H1 (cell line): ENCODE measurements around the gene POLR1B. TPM values are rescaled to one million over a fixed set of nuclear protein-coding genes. Genes with fewer than 3 reads are reported as not detected.

Experiments
- CTCF ChIA-PET: fragments of 300-600 bp; sonication (Branson Sonifier 250); formaldehyde crosslinking; loops from one replicate; lab custom pipeline; 2021; ENCODE audit not compliant: partially characterized antibody; lab: Charles Lee
- POLR2A ChIA-PET: fragments of 300-600 bp; sonication (Branson Sonifier 250); formaldehyde crosslinking; loops from one replicate; lab custom pipeline; 2021; ENCODE audit warnings: inconsistent platforms; ENCODE audit not compliant: partially characterized antibody; lab: Charles Lee
- DNase-seq, 2 experiments: peaks; one replicate each; pipeline versions ENCODE4 v3.0.0 to v3.0.0-alpha.2; 2010 to 2022; ENCODE audit warnings: low spot score in 2 of 2, low read depth in 1 of 2, mixed read lengths in 1 of 2
- FAIRE-seq: peaks from 2 replicates; lab custom pipeline; 2011; peaks lifted over from hg19 to GRCh38; lab: Jason Lieb, UNC
- H2AFZ ChIP-seq: 2 replicates; pipeline ENCODE4 v1.8.1; 2012; ENCODE audit warnings: low read length, inconsistent platforms
- H2AK5ac ChIP-seq: 2 replicates; pipeline ENCODE4 v1.6.1; 2013; ENCODE audit warnings: low read depth, low read length
- H2BK120ac ChIP-seq: replicated peaks from 2 replicates; pipeline ENCODE3; 2013; ENCODE audit warnings: low read depth, low read length, inconsistent platforms
- H2BK12ac ChIP-seq: 2 replicates; pipeline ENCODE4 v1.6.1; 2013; ENCODE audit warnings: low read depth, low read length
- H2BK15ac ChIP-seq: 2 replicates; pipeline ENCODE4 v1.6.1; 2013; ENCODE audit warnings: low read length
- H2BK20ac ChIP-seq: 2 replicates; pipeline ENCODE4 v1.6.1; 2013; ENCODE audit warnings: low read length
- H2BK5ac ChIP-seq: 2 replicates; pipeline ENCODE4 v1.6.1; 2013; ENCODE audit warnings: low read depth, low read length
- H3K14ac ChIP-seq: 2 replicates; pipeline ENCODE4 v1.6.1; 2013; ENCODE audit warnings: inconsistent platforms; ENCODE audit not compliant: insufficient read length
- H3K18ac ChIP-seq: 2 replicates; pipeline ENCODE4 v1.6.1; 2013; ENCODE audit warnings: low read length; ENCODE audit errors: extremely low read depth
- H3K23ac ChIP-seq: 2 replicates; pipeline ENCODE4 v1.6.1; 2013; ENCODE audit warnings: inconsistent platforms; ENCODE audit not compliant: insufficient read length
- H3K23me2 ChIP-seq: 2 replicates; pipeline ENCODE4 v1.6.1; 2013; ENCODE audit warnings: low read depth, low read length
- H3K27ac ChIP-seq: 2 replicates; pipeline ENCODE4 v1.6.1; 2011; ENCODE audit warnings: low read depth, low read length, inconsistent platforms
- H3K27me3 ChIP-seq, 4 experiments: replicated peaks in 1 of 4; 1 replicate in 1 of 4; 2 replicates in 3 of 4; pipeline versions ENCODE4 v1.6.1 to v1.8.1; 2011 to 2013; ENCODE audit warnings: low read length in 3 of 4, mild to moderate bottlenecking in 3 of 4, inconsistent platforms in 2 of 4, mixed read lengths in 2 of 4, moderate library complexity in 1 of 4; ENCODE audit not compliant: control insufficient read depth in 3 of 4, insufficient read depth in 3 of 4; ENCODE audit errors: extremely low read depth in 1 of 4
- H3K36me3 ChIP-seq, 4 experiments: 2 replicates each; pipeline versions ENCODE4 v1.6.1 to v1.8.1; 2011 to 2013; ENCODE audit warnings: mild to moderate bottlenecking in 4 of 4, low read length in 3 of 4, moderate library complexity in 2 of 4, control low read depth in 1 of 4, inconsistent platforms in 1 of 4; ENCODE audit not compliant: insufficient read depth in 4 of 4, control insufficient read depth in 2 of 4
- H3K4ac ChIP-seq: replicated peaks from 2 replicates; pipeline ENCODE3; 2013; ENCODE audit warnings: low read length, low read depth, mixed read lengths, inconsistent platforms; ENCODE audit not compliant: insufficient read length
- H3K4me1 ChIP-seq, 4 experiments: replicated peaks in 1 of 4; 1 replicate in 1 of 4; 2 replicates in 3 of 4; pipeline versions ENCODE4 v1.6.1 to v1.8.1; 2011 to 2013; ENCODE audit warnings: low read length in 3 of 4, inconsistent platforms in 2 of 4, mixed read lengths in 1 of 4; ENCODE audit not compliant: insufficient read depth in 4 of 4, control insufficient read depth in 3 of 4
- H3K4me2 ChIP-seq, 2 experiments: 2 replicates each; pipeline versions ENCODE4 v1.6.1 to v1.8.1; 2011 to 2013; ENCODE audit warnings: low read depth in 2 of 2, low read length in 2 of 2, control low read depth in 1 of 2, inconsistent platforms in 1 of 2, mild to moderate bottlenecking in 1 of 2; ENCODE audit not compliant: insufficient read depth in 1 of 2
- H3K4me3 ChIP-seq, 4 experiments: fragments of 200-600, 300-600 bp in 1 of 4; sonication (generic), shearing (Covaris generic), sonication (Bioruptor Twin) in 1 of 4; 2 replicates each; pipeline versions ENCODE4 v1.5.1 to v1.8.1; 2011 to 2016; ENCODE audit warnings: low read length in 4 of 4, low read depth in 3 of 4, control low read depth in 2 of 4, inconsistent platforms in 2 of 4, mild to moderate bottlenecking in 2 of 4, mixed read lengths in 1 of 4, moderate library complexity in 1 of 4; ENCODE audit not compliant: insufficient read depth in 2 of 4; ENCODE audit errors: extremely low read depth in 1 of 4
- H3K56ac ChIP-seq: replicated peaks from 2 replicates; pipeline ENCODE3; 2013; ENCODE audit warnings: low read depth, mild to moderate bottlenecking, mixed read lengths, low read length, inconsistent platforms; ENCODE audit not compliant: insufficient read length
- H3K79me1 ChIP-seq: 2 replicates; pipeline ENCODE4 v1.6.1; 2013; ENCODE audit warnings: low read depth, low read length, control low read depth
- H3K79me2 ChIP-seq, 2 experiments: 2 replicates each; pipeline versions ENCODE4 v1.6.1 to v1.8.1; 2012 to 2013; ENCODE audit warnings: low read length in 2 of 2, mild to moderate bottlenecking in 2 of 2, inconsistent platforms in 1 of 2; ENCODE audit not compliant: insufficient read depth in 2 of 2, control insufficient read depth in 1 of 2
- H3K9ac ChIP-seq, 4 experiments: replicated peaks in 1 of 4; 1 replicate in 1 of 4; 2 replicates in 3 of 4; pipeline versions ENCODE4 v1.6.1 to v1.8.1; 2011 to 2013; ENCODE audit warnings: low read depth in 3 of 4, low read length in 3 of 4, control low read depth in 2 of 4, mild to moderate bottlenecking in 2 of 4, moderate library complexity in 2 of 4, inconsistent platforms in 1 of 4; ENCODE audit errors: extremely low read depth in 1 of 4
- H3K9me3 ChIP-seq, 2 experiments: 2 replicates each; pipeline versions ENCODE4 v1.6.1 to v1.8.1; 2012 to 2013; ENCODE audit warnings: mild to moderate bottlenecking in 2 of 2, moderate library complexity in 2 of 2, control low read depth in 1 of 2, inconsistent platforms in 1 of 2, low read depth in 1 of 2, low read length in 1 of 2, mixed read lengths in 1 of 2; ENCODE audit not compliant: insufficient read depth in 2 of 2
- H4K20me1 ChIP-seq, 2 experiments: replicated peaks in 1 of 2; 2 replicates each; pipeline versions ENCODE3 to v1.8.1; 2011 to 2013; ENCODE audit warnings: inconsistent platforms in 2 of 2, low read length in 2 of 2, mild to moderate bottlenecking in 1 of 2; ENCODE audit not compliant: insufficient read depth in 2 of 2, control insufficient read depth in 1 of 2
- H4K5ac ChIP-seq: 2 replicates; pipeline ENCODE4 v1.6.1; 2013; ENCODE audit warnings: low read length, low read depth, mixed read lengths, inconsistent platforms; ENCODE audit not compliant: insufficient read length
- H4K8ac ChIP-seq: 2 replicates; pipeline ENCODE4 v1.8.0; 2013; ENCODE audit warnings: mild to moderate bottlenecking, moderate library complexity, low read length, inconsistent platforms; ENCODE audit not compliant: insufficient read depth; ENCODE audit errors: extremely low read depth
- H4K91ac ChIP-seq: replicated peaks from 2 replicates; pipeline ENCODE3; 2013; ENCODE audit warnings: low read length, mixed read lengths, inconsistent platforms; ENCODE audit not compliant: insufficient read length
- CHD2 ChIP-seq: IDR thresholded peaks from 2 replicates; pipeline ENCODE4 v1.6.1; 2012; ENCODE audit warnings: low read length, improper control_type of control experiment
- SIRT6 ChIP-seq: IDR thresholded peaks from one replicate; pipeline ENCODE4 v1.7.1; 2012; ENCODE audit warnings: low read length, inconsistent platforms
- WGBS, 2 experiments: shearing (Covaris generic) in 1 of 2; methylation state at CpG; one replicate each; pipeline versions ENCODE4 v1.1.6 to v1.1.7; 2013 to 2015; ENCODE audit warnings: low lambda C conversion rate in 2 of 2, mixed read lengths in 2 of 2, inconsistent platforms in 1 of 2, low coverage in 1 of 2, missing lambda C conversion rate in 1 of 2; ENCODE audit not compliant: insufficient replicate concordance in 2 of 2, insufficient coverage in 1 of 2, insufficient read length in 1 of 2; ENCODE audit errors: extremely low coverage in 1 of 2, missing lambda C conversion rate in 1 of 2; 5-methylcytosine and 5-hydroxymethylcytosine counted together
- polyA plus RNA-seq, 7 experiments: library from polyadenylated mRNA; depleted of rRNA in 3 of 7; stranded (reverse) in 5 of 7; unstranded in 2 of 7; fragments of >200 nt in 5 of 7; fragments of 200-250 nt in 2 of 7; gene quantifications; 1 replicate in 5 of 7; 2 replicates in 1 of 7; 4 replicates in 1 of 7; pipeline versions ENCODE4 v1.2.1 to v1.2.3, GENCODE V29; 2011 to 2013; ENCODE audit warnings: missing spikeins in 2 of 7, mixed read lengths in 2 of 7
- total RNA-seq: library from RNA; stranded (reverse); fragmentation: NEBNext Ultra II Directional; extraction: Animal tissue kit (Norgen Biotek cat#: 25700); gene quantifications from 2 replicates; pipeline ENCODE4 v1.2.1, GENCODE V29; 2021

The POLR1B gene
- total and polyA plus RNA-seq, 2 of the 8 experiments (the other 6 are each of a cell fraction or from before 2014, with no cell fraction given) = 24.3 to 69.4 TPM

DNA sequence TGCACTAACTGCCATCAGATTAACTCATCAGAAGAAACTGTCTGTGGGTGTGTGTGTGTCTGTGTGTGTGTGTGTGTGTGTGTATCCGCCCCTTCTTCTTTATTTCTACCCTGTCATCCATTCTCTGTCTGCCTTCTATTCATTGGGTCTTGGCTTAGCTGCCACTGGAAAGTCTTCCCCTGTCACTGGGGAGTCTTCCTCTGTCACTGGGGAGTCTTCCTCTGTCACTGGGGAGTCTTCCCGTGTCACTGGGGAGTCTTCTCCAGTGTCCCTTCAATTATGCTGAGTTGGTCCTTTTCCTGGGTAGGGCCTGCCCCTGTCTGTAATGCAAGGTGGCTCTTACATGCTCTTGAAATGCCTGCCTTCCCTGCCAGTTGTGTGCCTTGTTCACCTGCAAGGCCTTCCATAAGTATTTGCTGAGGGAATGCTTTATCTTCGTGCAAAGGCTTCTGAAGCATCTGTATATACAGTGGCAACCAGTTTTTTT, 18.9 kb upstream of the POLR1B start:
- Histone ChIP-seq H3K14ac (no peak overlapping the region), H3K4me1 (no peaks in the 10 kb centered on the region), H3K27ac (no peak overlapping the region), H3K27me3 (no peaks in the 10 kb centered on the region), H2BK12ac (no peak overlapping the region), H3K79me2 (no peaks in the 10 kb centered on the region), H3K23ac (no peak overlapping the region), H4K20me1 (peaks cover 0 to 4% of the 10 kb centered on the region in 2 experiments), H3K4me3 (no peak overlapping the region), H2BK20ac (no peak overlapping the region), H2BK5ac (no peak overlapping the region), H2AK5ac (no peak overlapping the region), H3K79me1 (no peaks in the 10 kb centered on the region), H2BK15ac (no peak overlapping the region), H4K5ac (no peak overlapping the region), H3K9me3 (no peaks in the 10 kb centered on the region), H3K18ac (no peak overlapping the region), H2BK120ac (no peak overlapping the region), H4K91ac (no peak overlapping the region), H2AFZ (no peak overlapping the region), H3K23me2 (no peaks in the 10 kb centered on the region), H3K36me3 (peaks cover 3 to 19% (median 10%) of the 10 kb centered on the region in 4 experiments; a peak in 7 of 8 replicates), H3K4me2 (no peak overlapping the region), H3K4ac (no peak overlapping the region), H3K9ac (no peak overlapping the region), H3K56ac (no peak overlapping the region), H4K8ac (no peak overlapping the region)
- no peak for DNase-seq
- ChIA-PET POLR2A (no interaction called here), CTCF (interaction anchor here (1.1 kb wide), 1 partner anchor 30 kb away, joined by 5 read pairs; no protein-coding TSS in a partner anchor)
- WGBS, 2 experiments = 84% methylated on average over 3 of the region's 3 CpGs; no CpG with 5 or more reads in 1 of the 2 experiments
- no peak for TF ChIP-seq SIRT6
- no peak for TF ChIP-seq CHD2
- FAIRE-seq = no peak
